Neural progenitor cell (in vitro differentiated cells): ENCODE data around the gene F5. TPM values are rescaled to one million over a fixed set of nuclear protein-coding genes. Genes with fewer than 3 reads are reported as not detected.

Experiments
- DNase-seq: peaks from one replicate; pipeline ENCODE4 v3.0.0-alpha.2; 2016; ENCODE audit warnings: low spot score
- H2AFZ ChIP-seq: fragments of 200-600 bp; sonication (generic); replicated peaks from 2 replicates; pipeline ENCODE4 v1.6.1; 2016; ENCODE audit warnings: antibody characterized with exemption
- H3F3A ChIP-seq: fragments of 200-600 bp; sonication (generic); 2 replicates; pipeline ENCODE4 v1.6.1; 2016; ENCODE audit warnings: antibody characterized with exemption, low read depth
- H3K27ac ChIP-seq: fragments of 200-600 bp; sonication (generic); 2 replicates; pipeline ENCODE4 v1.5.1; 2016; ENCODE audit warnings: mild to moderate bottlenecking
- H3K27me3 ChIP-seq: fragments of 200-600 bp; sonication (generic); 2 replicates; pipeline ENCODE4 v1.6.1; 2016; ENCODE audit warnings: mild to moderate bottlenecking, moderate library complexity
- H3K36me3 ChIP-seq: fragments of 200-600 bp; sonication (generic); 2 replicates; pipeline ENCODE4 v1.5.1; 2016
- H3K4me1 ChIP-seq: fragments of 200-600 bp; sonication (generic); 2 replicates; pipeline ENCODE4 v1.6.1; 2016; ENCODE audit warnings: mixed run types
- H3K4me2 ChIP-seq: fragments of 200-600 bp; sonication (generic); 2 replicates; pipeline ENCODE4 v1.6.1; 2016
- H3K4me3 ChIP-seq: fragments of 200-600 bp; sonication (generic); 2 replicates; pipeline ENCODE4 v1.5.1; 2016
- H3K79me2 ChIP-seq: fragments of 200-600 bp; sonication (generic); 2 replicates; pipeline ENCODE4 v1.6.1; 2016; ENCODE audit warnings: low read depth
- H3K9ac ChIP-seq: fragments of 200-600 bp; sonication (generic); 2 replicates; pipeline ENCODE4 v1.6.1; 2016
- H3K9me3 ChIP-seq: fragments of 200-600 bp; sonication (generic); 2 replicates; pipeline ENCODE4 v1.5.1; 2016; ENCODE audit warnings: low read depth
- H4K20me1 ChIP-seq: fragments of 200-600 bp; sonication (generic); 2 replicates; pipeline ENCODE4 v1.6.1; 2016; ENCODE audit warnings: low read depth
- H3K27ac Mint-ChIP-seq: 3 replicates; pipeline ENCODE4 v1.8.0; 2021; ENCODE audit warnings: mixed read lengths
- H3K27me3 Mint-ChIP-seq: 2 replicates; pipeline ENCODE4 v1.8.0; 2022; ENCODE audit warnings: low read depth, mild to moderate bottlenecking, inconsistent platforms, moderate library complexity, mixed read lengths; ENCODE audit not compliant: insufficient read depth
- H3K36me3 Mint-ChIP-seq: 3 replicates; pipeline ENCODE4 v1.8.0; 2021; ENCODE audit warnings: mixed read lengths
- H3K4me1 Mint-ChIP-seq: 3 replicates; pipeline ENCODE4 v1.8.0; 2021; ENCODE audit warnings: mixed read lengths
- H3K4me3 Mint-ChIP-seq: 3 replicates; pipeline ENCODE4 v1.8.0; 2021; ENCODE audit warnings: mild to moderate bottlenecking, moderate library complexity, mixed read lengths
- H3K9me3 Mint-ChIP-seq: 3 replicates; pipeline ENCODE4 v1.8.0; 2020; ENCODE audit warnings: mixed read lengths
- CTCF ChIP-seq: fragments of 200-600 bp; sonication (generic); IDR thresholded peaks from 2 replicates; pipeline ENCODE4 v1.5.1; 2017; ENCODE audit warnings: antibody characterized with exemption, mild to moderate bottlenecking
- EZH2 ChIP-seq: fragments of 200-600 bp; sonication (generic); IDR thresholded peaks from 2 replicates; pipeline ENCODE4 v1.6.1; 2017; ENCODE audit warnings: antibody characterized with exemption, mild to moderate bottlenecking, moderate library complexity
- EZH2phosphoT487 ChIP-seq: fragments of 200-600 bp; sonication (generic); IDR thresholded peaks from 2 replicates; pipeline ENCODE4 v1.6.1; 2017; ENCODE audit warnings: antibody characterized with exemption
- total RNA-seq: library from RNA; depleted of rRNA; stranded (reverse); fragments of >200 nt; gene quantifications from 2 replicates; pipeline ENCODE4 v1.2.3, GENCODE V29; 2015; ENCODE audit warnings: low replicate concordance

Gene F5
- total RNA-seq, 1 donor from 2014 or later, result not detected

GRCh38 chr1:169576241-169576934 lies 9.9 kb downstream of the F5 start:
- no peak overlapping the region for H3K9ac ChIP-seq
- H3F3A ChIP-seq, result no peaks in the 10 kb centered on the region
- no peaks in the 10 kb centered on the region for H3K36me3 ChIP-seq
- peaks cover 2% of the 10 kb centered on the region for H3K4me1 Mint-ChIP-seq
- no peaks in the 10 kb centered on the region for H3K27me3 ChIP-seq
- H3K27ac ChIP-seq, result no peak overlapping the region
- no peaks in the 10 kb centered on the region for H3K36me3 Mint-ChIP-seq
- H2AFZ ChIP-seq, result no peak overlapping the region
- H4K20me1 ChIP-seq, result no peaks in the 10 kb centered on the region
- no peaks in the 10 kb centered on the region for H3K9me3 Mint-ChIP-seq
- H3K4me3 Mint-ChIP-seq, result no peak overlapping the region
- H3K27ac Mint-ChIP-seq, result no peak overlapping the region
- DNase-seq, result no peak
- H3K4me1 ChIP-seq, result no peaks in the 10 kb centered on the region
- H3K27me3 Mint-ChIP-seq, result peaks cover 3% of the 10 kb centered on the region
- no peaks in the 10 kb centered on the region for H3K79me2 ChIP-seq
- H3K9me3 ChIP-seq, result no peaks in the 10 kb centered on the region
- TF ChIP-seq EZH2 (no peak), CTCF (no peak), EZH2phosphoT487 (no peak)
- no peak overlapping the region for H3K4me2 ChIP-seq
- no peak overlapping the region for H3K4me3 ChIP-seq

- DNase-seq, result no peak
- H3K27ac Mint-ChIP-seq, result no peak overlapping the region
- Histone ChIP-seq H3K4me3 (no peak overlapping the region), H3K4me2 (no peak overlapping the region), H3F3A (no peaks in the 10 kb centered on the region), H3K9ac (no peak overlapping the region), H3K27me3 (peaks cover 8% of the 10 kb centered on the region), H3K79me2 (no peaks in the 10 kb centered on the region), H4K20me1 (no peaks in the 10 kb centered on the region), H3K36me3 (no peaks in the 10 kb centered on the region), H3K27ac (no peak overlapping the region), H3K9me3 (no peaks in the 10 kb centered on the region), H3K4me1 (no peaks in the 10 kb centered on the region), H2AFZ (no peak overlapping the region)
- H3K9me3 Mint-ChIP-seq, result no peaks in the 10 kb centered on the region
- peaks cover 3% of the 10 kb centered on the region for H3K27me3 Mint-ChIP-seq
- no peak overlapping the region for H3K4me3 Mint-ChIP-seq
- peaks cover 2% of the 10 kb centered on the region for H3K4me1 Mint-ChIP-seq
- TF ChIP-seq EZH2phosphoT487 (no peak), EZH2 (no peak), CTCF (no peak)
- no peaks in the 10 kb centered on the region for H3K36me3 Mint-ChIP-seq
Observed at GRCh38 chr1:169574336-169574735, 11.9 kb downstream of the F5 start.

GRCh38 chr1:169572187-169572586 lies 14.1 kb downstream of the F5 start:
- H4K20me1 ChIP-seq, result no peaks in the 10 kb centered on the region
- no peaks in the 10 kb centered on the region for H3K9me3 Mint-ChIP-seq
- H3K27ac ChIP-seq, result no peak overlapping the region
- H2AFZ ChIP-seq, result no peak overlapping the region
- no peak overlapping the region for H3K4me3 ChIP-seq
- no peaks in the 10 kb centered on the region for H3F3A ChIP-seq
- H3K4me3 Mint-ChIP-seq, result no peak overlapping the region
- no peak overlapping the region for H3K4me2 ChIP-seq
- TF ChIP-seq EZH2phosphoT487 (no peak), EZH2 (no peak), CTCF (no peak)
- H3K27ac Mint-ChIP-seq, result no peak overlapping the region
- no peaks in the 10 kb centered on the region for H3K36me3 ChIP-seq
- peaks cover 2% of the 10 kb centered on the region for H3K4me1 Mint-ChIP-seq
- no peaks in the 10 kb centered on the region for H3K36me3 Mint-ChIP-seq
- H3K27me3 Mint-ChIP-seq, result peaks cover 3% of the 10 kb centered on the region
- H3K9me3 ChIP-seq, result no peaks in the 10 kb centered on the region
- no peaks in the 10 kb centered on the region for H3K4me1 ChIP-seq
- DNase-seq, result no peak
- no peaks in the 10 kb centered on the region for H3K79me2 ChIP-seq
- peaks cover 8% of the 10 kb centered on the region for H3K27me3 ChIP-seq
- no peak overlapping the region for H3K9ac ChIP-seq
